AG10803 (cell line): ENCODE results near the gene MDM2.

Experiments used
- DNase-seq: peaks from one replicate; pipeline ENCODE4 v3.0.0; 2010; ENCODE audit warnings: low read depth
- H3K4me3 ChIP-seq: 2 replicates; pipeline ENCODE4 v1.5.1; 2011; ENCODE audit warnings: mild to moderate bottlenecking, low read length, control low read depth
- CTCF ChIP-seq: conservative IDR thresholded peaks from 2 replicates; pipeline ENCODE4 v1.5.1; 2011; ENCODE audit warnings: mild to moderate bottlenecking, low read length, control low read depth, inconsistent platforms

MDM2 gene

GRCh38 chr12:68871921-68872320 lies 63.9 kb downstream of the MDM2 start:
- no peak for DNase-seq
- peak; percentile 38 for TF ChIP-seq CTCF
- no peak overlapping the region for H3K4me3 ChIP-seq

GRCh38 chr12:68873316-68873715 lies 65.3 kb downstream of the MDM2 start:
- no peak overlapping the region for H3K4me3 ChIP-seq
- DNase-seq = no peak
- no peak for TF ChIP-seq CTCF

- DNase-seq = no peak
- no peak for TF ChIP-seq CTCF
- no peak overlapping the region for H3K4me3 ChIP-seq
These were observed 68.5 kb downstream of the MDM2 start for GRCh38 chr12:68876461-68876860.

GRCh38 chr12:68877583-68877982 lies 69.6 kb downstream of the MDM2 start:
- TF ChIP-seq CTCF = no peak

GRCh38 chr12:68878283-68878682 lies 70.3 kb downstream of the MDM2 start:
- TF ChIP-seq CTCF = no peak
- H3K4me3 ChIP-seq = no peak overlapping the region
- no peak for DNase-seq

More at GRCh38 chr12:68877583-68877982, 69.6 kb downstream of the MDM2 start:
- no peak overlapping the region for H3K4me3 ChIP-seq
- DNase-seq = no peak

GRCh38 chr12:68878846-68879245 lies 70.9 kb downstream of the MDM2 start:
- no peak overlapping the region for H3K4me3 ChIP-seq
- no peak for DNase-seq
- TF ChIP-seq CTCF = no peak

GRCh38 chr12:68880660-68881325 lies 72.8 kb downstream of the MDM2 start:
- no peak for TF ChIP-seq CTCF
- DNase-seq = no peak
- H3K4me3 ChIP-seq = no peak overlapping the region
